SK-N-SH (cell line): ENCODE data around the gene SERINC1.

ENCODE experiments used
- EP300 ChIP-seq, 2 experiments: IDR thresholded peaks; 2 replicates each; pipeline versions ENCODE4 v1.4.0 to v1.6.1; 2012; ENCODE audit warnings: borderline replicate concordance in 1 of 2, low read depth in 1 of 2, low read length in 1 of 2
- POLR2AphosphoS5 ChIP-seq: IDR thresholded peaks from 2 replicates; pipeline ENCODE4 v1.6.1; 2012; ENCODE audit warnings: low read depth, low read length
- RCOR1 ChIP-seq: fragments of 150-350 bp; IDR thresholded peaks from 2 replicates; pipeline ENCODE4 v1.6.1; 2017; ENCODE audit warnings: antibody characterized with exemption, low read length
- SIN3A ChIP-seq: IDR thresholded peaks from 2 replicates; pipeline ENCODE4 v1.6.1; 2012; ENCODE audit warnings: low read depth, mild to moderate bottlenecking, low read length, moderate library complexity, borderline replicate concordance
- SMC3 ChIP-seq: IDR thresholded peaks from 2 replicates; pipeline ENCODE4 v1.6.1; 2012; ENCODE audit warnings: low read depth, low read length, improper control_type of control experiment
- TAF1 ChIP-seq: IDR thresholded peaks from 2 replicates; pipeline ENCODE4 v1.6.1; 2012; ENCODE audit warnings: low read depth, mild to moderate bottlenecking, low read length, moderate library complexity, borderline replicate concordance
- TF ChIP-seq, protein P1 (sequence below): fragments of 200-600 bp; sonication (generic); IDR thresholded peaks from 2 replicates; pipeline ENCODE4 v1.6.1; 2017; ENCODE audit warnings: antibody characterized with exemption, mild to moderate bottlenecking, moderate library complexity
- TF ChIP-seq, protein P2 (sequence below): IDR thresholded peaks from 2 replicates; pipeline ENCODE4 v1.6.1; 2012; ENCODE audit warnings: mild to moderate bottlenecking, low read depth, low read length, moderate library complexity

DNA sequence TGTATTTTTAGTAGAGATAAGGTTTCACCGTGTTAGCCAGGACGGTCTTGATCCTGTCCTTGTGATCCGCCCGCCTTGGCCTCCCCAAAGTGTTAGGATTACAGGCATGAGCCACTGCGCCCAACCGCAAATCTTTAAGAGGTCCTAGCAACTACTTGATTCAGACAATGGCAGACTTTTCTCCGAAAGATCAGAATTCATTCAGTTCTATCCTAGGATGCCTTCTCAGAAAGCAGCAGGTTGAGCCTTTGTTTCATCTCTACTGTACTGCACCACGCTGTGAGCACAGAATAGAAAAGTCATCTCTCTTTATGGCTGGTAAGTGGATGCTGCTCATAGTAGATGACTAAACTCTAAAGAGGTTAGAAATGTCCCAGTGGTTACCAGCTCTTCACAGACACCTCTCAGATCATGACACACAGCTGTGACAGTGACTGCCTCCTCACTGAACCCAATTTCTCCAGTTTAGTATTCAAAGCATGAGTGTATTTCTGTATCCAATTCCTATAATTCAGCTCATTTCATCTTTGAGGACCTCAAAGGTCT, 78.2 kb downstream of the SERINC1 start:
- no peak for TF ChIP-seq POLR2AphosphoS5
- no peak for TF ChIP-seq EP300 (IDR thresholded peaks at IDR 0.05; ENCODE audit: borderline replicate concordance in 1 of 2, low read depth in 1 of 2, low read length in 1 of 2)
- TF ChIP-seq, protein P1, sequence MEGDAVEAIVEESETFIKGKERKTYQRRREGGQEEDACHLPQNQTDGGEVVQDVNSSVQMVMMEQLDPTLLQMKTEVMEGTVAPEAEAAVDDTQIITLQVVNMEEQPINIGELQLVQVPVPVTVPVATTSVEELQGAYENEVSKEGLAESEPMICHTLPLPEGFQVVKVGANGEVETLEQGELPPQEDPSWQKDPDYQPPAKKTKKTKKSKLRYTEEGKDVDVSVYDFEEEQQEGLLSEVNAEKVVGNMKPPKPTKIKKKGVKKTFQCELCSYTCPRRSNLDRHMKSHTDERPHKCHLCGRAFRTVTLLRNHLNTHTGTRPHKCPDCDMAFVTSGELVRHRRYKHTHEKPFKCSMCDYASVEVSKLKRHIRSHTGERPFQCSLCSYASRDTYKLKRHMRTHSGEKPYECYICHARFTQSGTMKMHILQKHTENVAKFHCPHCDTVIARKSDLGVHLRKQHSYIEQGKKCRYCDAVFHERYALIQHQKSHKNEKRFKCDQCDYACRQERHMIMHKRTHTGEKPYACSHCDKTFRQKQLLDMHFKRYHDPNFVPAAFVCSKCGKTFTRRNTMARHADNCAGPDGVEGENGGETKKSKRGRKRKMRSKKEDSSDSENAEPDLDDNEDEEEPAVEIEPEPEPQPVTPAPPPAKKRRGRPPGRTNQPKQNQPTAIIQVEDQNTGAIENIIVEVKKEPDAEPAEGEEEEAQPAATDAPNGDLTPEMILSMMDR: no peak
- TF ChIP-seq, protein P2, sequence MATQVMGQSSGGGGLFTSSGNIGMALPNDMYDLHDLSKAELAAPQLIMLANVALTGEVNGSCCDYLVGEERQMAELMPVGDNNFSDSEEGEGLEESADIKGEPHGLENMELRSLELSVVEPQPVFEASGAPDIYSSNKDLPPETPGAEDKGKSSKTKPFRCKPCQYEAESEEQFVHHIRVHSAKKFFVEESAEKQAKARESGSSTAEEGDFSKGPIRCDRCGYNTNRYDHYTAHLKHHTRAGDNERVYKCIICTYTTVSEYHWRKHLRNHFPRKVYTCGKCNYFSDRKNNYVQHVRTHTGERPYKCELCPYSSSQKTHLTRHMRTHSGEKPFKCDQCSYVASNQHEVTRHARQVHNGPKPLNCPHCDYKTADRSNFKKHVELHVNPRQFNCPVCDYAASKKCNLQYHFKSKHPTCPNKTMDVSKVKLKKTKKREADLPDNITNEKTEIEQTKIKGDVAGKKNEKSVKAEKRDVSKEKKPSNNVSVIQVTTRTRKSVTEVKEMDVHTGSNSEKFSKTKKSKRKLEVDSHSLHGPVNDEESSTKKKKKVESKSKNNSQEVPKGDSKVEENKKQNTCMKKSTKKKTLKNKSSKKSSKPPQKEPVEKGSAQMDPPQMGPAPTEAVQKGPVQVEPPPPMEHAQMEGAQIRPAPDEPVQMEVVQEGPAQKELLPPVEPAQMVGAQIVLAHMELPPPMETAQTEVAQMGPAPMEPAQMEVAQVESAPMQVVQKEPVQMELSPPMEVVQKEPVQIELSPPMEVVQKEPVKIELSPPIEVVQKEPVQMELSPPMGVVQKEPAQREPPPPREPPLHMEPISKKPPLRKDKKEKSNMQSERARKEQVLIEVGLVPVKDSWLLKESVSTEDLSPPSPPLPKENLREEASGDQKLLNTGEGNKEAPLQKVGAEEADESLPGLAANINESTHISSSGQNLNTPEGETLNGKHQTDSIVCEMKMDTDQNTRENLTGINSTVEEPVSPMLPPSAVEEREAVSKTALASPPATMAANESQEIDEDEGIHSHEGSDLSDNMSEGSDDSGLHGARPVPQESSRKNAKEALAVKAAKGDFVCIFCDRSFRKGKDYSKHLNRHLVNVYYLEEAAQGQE: no peak
- no peak for TF ChIP-seq TAF1
- no peak for TF ChIP-seq SMC3
- no peak for TF ChIP-seq SIN3A
- no peak for TF ChIP-seq RCOR1
